ENCODE results near the gene HDGFL3.
"Not testable (repeated sequence)": the region's sequence is repeated elsewhere in the genome, so short reads cannot be mapped to it uniquely, and the experiment has no call there.

The HDGFL3 gene

DNA sequence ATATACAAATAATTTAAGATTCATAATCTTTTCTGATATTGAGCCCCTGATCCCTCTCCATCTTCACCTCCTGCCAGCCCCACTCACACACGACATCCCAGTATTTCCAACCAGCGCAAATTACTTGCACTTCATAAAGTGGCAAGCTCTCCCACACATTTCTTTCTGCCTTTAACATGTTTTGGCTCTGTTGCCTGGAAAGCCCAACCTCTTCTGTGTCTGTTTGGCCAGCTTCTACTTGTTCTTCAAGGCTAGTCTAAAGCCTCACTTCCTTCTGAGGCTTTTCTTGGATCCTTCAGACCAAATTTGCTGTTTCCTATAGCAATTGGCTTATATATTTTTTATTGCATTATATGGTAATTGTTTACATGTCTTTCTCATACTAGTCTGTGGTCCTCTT is 105.3 kb downstream of the HDGFL3 start:
- no peak for DNase-seq (ENCODE audit: low read depth)
- in situ Hi-C loops (cut with HindIII; ENCODE audit: low sequenced_read_pairs) = no loop called here
- no peak for TF ChIP-seq CTCF (IDR thresholded peaks at IDR 0.05; ENCODE audit: low read depth, low read length, missing control alignments)

GRCh38 chr15:83100097-83100646 is 107.5 kb downstream of the HDGFL3 start:
- in situ Hi-C loops (cut with HindIII; ENCODE audit: low sequenced_read_pairs) = no loop called here
- H3K4me3 ChIP-seq (ENCODE audit: low read depth, low read length) = no peak overlapping the region
- no peak for TF ChIP-seq CTCF (IDR thresholded peaks at IDR 0.05; ENCODE audit: low read depth, low read length, missing control alignments)
- DNase-seq (ENCODE audit: low read depth) = no peak

More for the DNA sequence above, 105.3 kb downstream of the HDGFL3 start:
- no peak overlapping the region for H3K4me3 ChIP-seq (ENCODE audit: low read depth, low read length)

GRCh38 chr15:83099290-83099689 is 108.3 kb downstream of the HDGFL3 start:
- TF ChIP-seq CTCF (IDR thresholded peaks at IDR 0.05; ENCODE audit: low read depth, low read length, missing control alignments) = no peak
- H3K4me3 ChIP-seq (ENCODE audit: low read depth, low read length) = no peak overlapping the region
- in situ Hi-C loops (cut with HindIII; ENCODE audit: low sequenced_read_pairs) = loop anchor here (5.0 kb wide), 1 partner anchor 87 kb away; the partner anchor contains the start of gene C15orf40
- DNase-seq (ENCODE audit: low read depth) = no peak

DNA sequence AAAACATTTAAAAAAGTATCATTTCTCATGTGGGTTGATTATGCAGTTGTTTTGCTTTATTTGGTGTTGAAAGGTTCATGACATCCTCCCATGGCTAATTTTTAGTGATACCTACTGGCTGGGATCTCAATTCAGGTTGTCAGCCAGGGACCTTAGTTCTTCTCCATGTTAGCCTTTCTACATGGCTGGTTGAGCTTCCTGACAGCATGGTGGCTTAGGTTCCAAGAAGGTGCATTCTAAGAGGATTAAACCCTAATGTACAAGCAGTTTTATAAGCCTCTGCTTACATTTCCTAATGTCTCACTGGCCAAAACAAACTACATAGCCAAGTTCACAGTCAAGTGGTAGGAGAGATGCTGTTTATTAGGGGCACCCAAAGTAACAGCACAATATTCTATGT is 109.5 kb downstream of the HDGFL3 start:
- no peak for TF ChIP-seq CTCF (IDR thresholded peaks at IDR 0.05; ENCODE audit: low read depth, low read length, missing control alignments)
- H3K4me3 ChIP-seq (ENCODE audit: low read depth, low read length) = no peak overlapping the region
- no peak for DNase-seq (ENCODE audit: low read depth)
- in situ Hi-C loops (cut with HindIII; ENCODE audit: low sequenced_read_pairs) = loop anchor here (5.0 kb wide), 1 partner anchor 86 kb away; the partner anchor contains the start of gene C15orf40

DNA sequence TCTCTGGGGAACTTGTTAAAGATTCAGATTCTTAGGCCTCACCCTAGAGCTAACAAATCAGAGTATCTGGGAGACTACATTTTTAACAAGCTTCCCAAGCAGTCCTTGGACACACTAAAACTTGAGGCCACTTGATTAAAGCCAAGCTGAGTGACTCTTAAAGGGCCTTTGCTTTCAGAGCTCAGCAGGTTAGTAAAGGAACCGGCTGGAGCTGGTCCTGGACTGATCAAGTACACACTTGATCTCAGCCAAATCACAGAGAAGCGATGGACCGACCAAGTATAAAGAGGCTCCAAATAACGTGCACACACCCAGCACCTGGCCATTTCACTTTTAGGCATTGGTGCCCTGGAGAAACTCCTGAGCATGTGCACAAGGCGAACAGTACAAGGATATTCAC is 113.0 kb downstream of the HDGFL3 start:
- H3K4me3 ChIP-seq (ENCODE audit: low read depth, low read length) = no peak overlapping the region
- TF ChIP-seq CTCF (IDR thresholded peaks at IDR 0.05; ENCODE audit: low read depth, low read length, missing control alignments) = no peak
- in situ Hi-C loops (cut with HindIII; ENCODE audit: low sequenced_read_pairs) = loop anchor here (5.0 kb wide), 1 partner anchor 83 kb away; no protein-coding TSS in a partner anchor
- no peak for DNase-seq (ENCODE audit: low read depth)

GRCh38 chr15:83092309-83092976 is 115.2 kb downstream of the HDGFL3 start:
- DNase-seq (ENCODE audit: low read depth) = no peak
- TF ChIP-seq CTCF (IDR thresholded peaks at IDR 0.05; ENCODE audit: low read depth, low read length, missing control alignments) = no peak
- in situ Hi-C loops (cut with HindIII; ENCODE audit: low sequenced_read_pairs) = loop anchor here (5.0 kb wide), 1 partner anchor 85 kb away; no protein-coding TSS in a partner anchor
- no peak overlapping the region for H3K4me3 ChIP-seq (ENCODE audit: low read depth, low read length)

DNA sequence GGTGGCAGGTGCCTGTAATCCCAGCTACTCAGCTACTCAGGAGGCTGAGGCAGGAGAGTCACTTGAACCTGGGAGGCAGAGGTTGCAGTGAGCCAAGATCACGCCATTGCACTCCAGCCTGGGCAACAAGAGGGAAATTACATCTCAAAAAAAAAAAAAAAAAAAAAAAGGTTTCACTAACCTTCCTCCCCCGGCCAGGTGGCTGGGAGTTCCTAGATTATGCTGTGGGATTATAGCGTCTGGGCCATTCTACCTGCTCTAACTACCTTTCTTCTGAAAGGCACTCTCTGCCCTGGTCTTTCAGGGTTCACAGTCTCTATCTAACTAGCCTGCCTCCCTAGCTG is 115.7 kb downstream of the HDGFL3 start:
- DNase-seq (ENCODE audit: low read depth) = not testable (repeated sequence)
- in situ Hi-C loops (cut with HindIII; ENCODE audit: low sequenced_read_pairs) = loop anchor here (5.0 kb wide), 1 partner anchor 85 kb away; no protein-coding TSS in a partner anchor

More for the DNA sequence above, 115.7 kb downstream of the HDGFL3 start:
- H3K4me3 ChIP-seq (ENCODE audit: low read depth, low read length) = not testable (repeated sequence)
